ENCODE results near the gene MCAT.

DNA sequence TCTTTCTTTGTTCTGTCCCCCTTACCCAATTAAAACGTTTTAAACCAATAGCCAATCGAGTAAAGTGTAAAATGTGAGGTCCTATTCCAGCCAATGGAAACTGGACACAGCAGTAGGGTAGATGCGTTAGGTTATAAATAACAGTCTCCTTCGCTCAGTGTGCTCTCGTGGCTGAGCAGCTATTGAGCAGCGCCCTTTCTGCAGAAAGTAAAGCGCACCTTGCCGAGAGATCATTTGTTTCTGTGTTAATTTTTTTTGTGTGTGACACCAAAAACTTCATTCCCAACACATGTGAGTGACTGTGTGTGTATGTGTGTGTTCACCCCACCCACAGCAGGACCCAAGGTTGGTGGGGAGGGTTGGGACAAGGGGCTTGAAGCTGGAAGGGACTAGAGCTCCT lies 46.8 kb downstream of the MCAT start:
- TF ChIP-seq POLR2A (IDR thresholded peaks at IDR 0.05) = no peak
- TF ChIP-seq, protein P1, sequence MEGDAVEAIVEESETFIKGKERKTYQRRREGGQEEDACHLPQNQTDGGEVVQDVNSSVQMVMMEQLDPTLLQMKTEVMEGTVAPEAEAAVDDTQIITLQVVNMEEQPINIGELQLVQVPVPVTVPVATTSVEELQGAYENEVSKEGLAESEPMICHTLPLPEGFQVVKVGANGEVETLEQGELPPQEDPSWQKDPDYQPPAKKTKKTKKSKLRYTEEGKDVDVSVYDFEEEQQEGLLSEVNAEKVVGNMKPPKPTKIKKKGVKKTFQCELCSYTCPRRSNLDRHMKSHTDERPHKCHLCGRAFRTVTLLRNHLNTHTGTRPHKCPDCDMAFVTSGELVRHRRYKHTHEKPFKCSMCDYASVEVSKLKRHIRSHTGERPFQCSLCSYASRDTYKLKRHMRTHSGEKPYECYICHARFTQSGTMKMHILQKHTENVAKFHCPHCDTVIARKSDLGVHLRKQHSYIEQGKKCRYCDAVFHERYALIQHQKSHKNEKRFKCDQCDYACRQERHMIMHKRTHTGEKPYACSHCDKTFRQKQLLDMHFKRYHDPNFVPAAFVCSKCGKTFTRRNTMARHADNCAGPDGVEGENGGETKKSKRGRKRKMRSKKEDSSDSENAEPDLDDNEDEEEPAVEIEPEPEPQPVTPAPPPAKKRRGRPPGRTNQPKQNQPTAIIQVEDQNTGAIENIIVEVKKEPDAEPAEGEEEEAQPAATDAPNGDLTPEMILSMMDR (IDR thresholded peaks at IDR 0.05) = no peak
